ENCODE data around the gene RYR1.
A peak's percentile ranks its signal among the peaks of the same experiment; 100 is the strongest.

RYR1 gene

DNA sequence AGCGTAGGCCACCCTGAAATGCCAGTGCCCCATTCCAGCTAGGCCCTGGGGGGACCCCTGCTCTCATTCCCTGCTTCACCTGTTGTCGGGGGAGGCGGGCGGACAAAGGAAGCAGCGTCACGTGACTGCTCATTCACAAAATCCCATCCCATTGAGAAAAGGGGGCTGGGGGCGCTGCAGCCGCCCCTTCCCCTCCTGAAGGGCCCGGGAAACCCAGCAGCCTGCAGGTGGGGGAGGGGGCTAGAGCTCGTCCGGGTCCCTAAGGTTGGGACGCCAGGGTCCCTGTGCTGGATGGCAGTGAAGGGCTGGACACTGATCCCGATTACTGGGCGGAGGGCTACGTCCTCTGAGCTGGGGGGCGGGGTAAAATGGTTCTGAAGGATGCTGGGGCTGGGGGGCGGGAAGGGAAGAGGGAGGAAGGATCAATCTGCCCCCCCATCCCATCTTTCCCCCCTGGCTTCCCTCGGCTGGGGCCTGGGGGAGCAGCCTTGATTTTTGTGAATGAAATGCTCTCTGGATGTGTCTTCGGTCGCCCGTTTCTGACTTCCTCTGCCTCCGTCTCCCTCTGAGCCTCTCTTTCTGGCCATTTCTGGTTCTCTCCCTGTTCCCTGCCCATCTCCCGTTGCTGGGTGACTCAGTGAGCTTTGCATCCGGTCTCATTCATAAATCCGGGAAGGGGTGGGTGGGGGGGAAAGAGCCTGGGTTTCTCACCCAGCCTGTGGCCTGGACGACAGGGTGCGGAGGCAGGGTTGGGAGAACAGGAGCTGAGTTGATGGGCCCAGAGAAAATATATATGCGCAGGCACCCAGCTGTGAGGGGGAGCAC lies 44.2 kb upstream of the RYR1 start (continued):
- TF ChIP-seq, protein P1, sequence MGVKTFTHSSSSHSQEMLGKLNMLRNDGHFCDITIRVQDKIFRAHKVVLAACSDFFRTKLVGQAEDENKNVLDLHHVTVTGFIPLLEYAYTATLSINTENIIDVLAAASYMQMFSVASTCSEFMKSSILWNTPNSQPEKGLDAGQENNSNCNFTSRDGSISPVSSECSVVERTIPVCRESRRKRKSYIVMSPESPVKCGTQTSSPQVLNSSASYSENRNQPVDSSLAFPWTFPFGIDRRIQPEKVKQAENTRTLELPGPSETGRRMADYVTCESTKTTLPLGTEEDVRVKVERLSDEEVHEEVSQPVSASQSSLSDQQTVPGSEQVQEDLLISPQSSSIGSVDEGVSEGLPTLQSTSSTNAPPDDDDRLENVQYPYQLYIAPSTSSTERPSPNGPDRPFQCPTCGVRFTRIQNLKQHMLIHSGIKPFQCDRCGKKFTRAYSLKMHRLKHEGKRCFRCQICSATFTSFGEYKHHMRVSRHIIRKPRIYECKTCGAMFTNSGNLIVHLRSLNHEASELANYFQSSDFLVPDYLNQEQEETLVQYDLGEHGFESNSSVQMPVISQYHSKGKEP (tag by site-specific recombination; IDR thresholded peaks at IDR 0.05): no peak
- TF ChIP-seq ZNF133 (tag by site-specific recombination; IDR thresholded peaks at IDR 0.05): no peak
- no peak for TF ChIP-seq ZSCAN23 (tag by site-specific recombination; IDR thresholded peaks at IDR 0.05)
- TF ChIP-seq ZNF174 (tag by site-specific recombination; IDR thresholded peaks at IDR 0.05): no peak
- TF ChIP-seq, protein P2, sequence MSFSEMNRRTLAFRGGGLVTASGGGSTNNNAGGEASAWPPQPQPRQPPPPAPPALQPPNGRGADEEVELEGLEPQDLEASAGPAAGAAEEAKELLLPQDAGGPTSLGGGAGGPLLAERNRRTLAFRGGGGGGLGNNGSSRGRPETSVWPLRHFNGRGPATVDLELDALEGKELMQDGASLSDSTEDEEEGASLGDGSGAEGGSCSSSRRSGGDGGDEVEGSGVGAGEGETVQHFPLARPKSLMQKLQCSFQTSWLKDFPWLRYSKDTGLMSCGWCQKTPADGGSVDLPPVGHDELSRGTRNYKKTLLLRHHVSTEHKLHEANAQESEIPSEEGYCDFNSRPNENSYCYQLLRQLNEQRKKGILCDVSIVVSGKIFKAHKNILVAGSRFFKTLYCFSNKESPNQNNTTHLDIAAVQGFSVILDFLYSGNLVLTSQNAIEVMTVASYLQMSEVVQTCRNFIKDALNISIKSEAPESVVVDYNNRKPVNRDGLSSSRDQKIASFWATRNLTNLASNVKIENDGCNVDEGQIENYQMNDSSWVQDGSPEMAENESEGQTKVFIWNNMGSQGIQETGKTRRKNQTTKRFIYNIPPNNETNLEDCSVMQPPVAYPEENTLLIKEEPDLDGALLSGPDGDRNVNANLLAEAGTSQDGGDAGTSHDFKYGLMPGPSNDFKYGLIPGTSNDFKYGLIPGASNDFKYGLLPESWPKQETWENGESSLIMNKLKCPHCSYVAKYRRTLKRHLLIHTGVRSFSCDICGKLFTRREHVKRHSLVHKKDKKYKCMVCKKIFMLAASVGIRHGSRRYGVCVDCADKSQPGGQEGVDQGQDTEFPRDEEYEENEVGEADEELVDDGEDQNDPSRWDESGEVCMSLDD (tag by site-specific recombination; IDR thresholded peaks at IDR 0.05): peak; percentile 88
- peak; percentile 88 for TF ChIP-seq SCRT1 (tag by site-specific recombination; IDR thresholded peaks at IDR 0.05; ENCODE audit: borderline replicate concordance)
- no peak for TF ChIP-seq ZNF48 (tag by site-specific recombination; IDR thresholded peaks at IDR 0.05)
- TF ChIP-seq ZNF610 (tag by site-specific recombination; IDR thresholded peaks at IDR 0.05; ENCODE audit: borderline replicate concordance): 0 out of 2 replicates have a peak, but pooled peaks have one; percentile 43
- TF ChIP-seq, protein P3, sequence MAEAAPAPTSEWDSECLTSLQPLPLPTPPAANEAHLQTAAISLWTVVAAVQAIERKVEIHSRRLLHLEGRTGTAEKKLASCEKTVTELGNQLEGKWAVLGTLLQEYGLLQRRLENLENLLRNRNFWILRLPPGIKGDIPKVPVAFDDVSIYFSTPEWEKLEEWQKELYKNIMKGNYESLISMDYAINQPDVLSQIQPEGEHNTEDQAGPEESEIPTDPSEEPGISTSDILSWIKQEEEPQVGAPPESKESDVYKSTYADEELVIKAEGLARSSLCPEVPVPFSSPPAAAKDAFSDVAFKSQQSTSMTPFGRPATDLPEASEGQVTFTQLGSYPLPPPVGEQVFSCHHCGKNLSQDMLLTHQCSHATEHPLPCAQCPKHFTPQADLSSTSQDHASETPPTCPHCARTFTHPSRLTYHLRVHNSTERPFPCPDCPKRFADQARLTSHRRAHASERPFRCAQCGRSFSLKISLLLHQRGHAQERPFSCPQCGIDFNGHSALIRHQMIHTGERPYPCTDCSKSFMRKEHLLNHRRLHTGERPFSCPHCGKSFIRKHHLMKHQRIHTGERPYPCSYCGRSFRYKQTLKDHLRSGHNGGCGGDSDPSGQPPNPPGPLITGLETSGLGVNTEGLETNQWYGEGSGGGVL (tag by site-specific recombination; IDR thresholded peaks at IDR 0.05): peak; percentile 39; the same call in 1 of the 2 replicates
- no peak for TF ChIP-seq ZNF510 (tag by site-specific recombination; IDR thresholded peaks at IDR 0.05; ENCODE audit: insufficient replicate concordance)
- no peak for TF ChIP-seq ZNF423 (tag by site-specific recombination; IDR thresholded peaks at IDR 0.05)
- TF ChIP-seq, protein P4, sequence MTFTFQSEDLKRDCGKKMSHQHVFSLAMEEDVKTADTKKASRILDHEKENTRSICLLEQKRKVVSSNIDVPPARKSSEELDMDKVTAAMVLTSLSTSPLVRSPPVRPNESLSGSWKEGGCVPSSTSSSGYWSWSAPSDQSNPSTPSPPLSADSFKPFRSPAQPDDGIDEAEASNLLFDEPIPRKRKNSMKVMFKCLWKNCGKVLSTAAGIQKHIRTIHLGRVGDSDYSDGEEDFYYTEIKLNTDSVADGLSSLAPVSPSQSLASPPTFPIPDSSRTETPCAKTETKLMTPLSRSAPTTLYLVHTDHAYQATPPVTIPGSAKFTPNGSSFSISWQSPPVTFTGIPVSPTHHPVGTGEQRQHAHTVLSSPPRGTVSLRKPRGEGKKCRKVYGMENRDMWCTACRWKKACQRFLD (tag by site-specific recombination; IDR thresholded peaks at IDR 0.05): no peak
- TF ChIP-seq, protein P5, sequence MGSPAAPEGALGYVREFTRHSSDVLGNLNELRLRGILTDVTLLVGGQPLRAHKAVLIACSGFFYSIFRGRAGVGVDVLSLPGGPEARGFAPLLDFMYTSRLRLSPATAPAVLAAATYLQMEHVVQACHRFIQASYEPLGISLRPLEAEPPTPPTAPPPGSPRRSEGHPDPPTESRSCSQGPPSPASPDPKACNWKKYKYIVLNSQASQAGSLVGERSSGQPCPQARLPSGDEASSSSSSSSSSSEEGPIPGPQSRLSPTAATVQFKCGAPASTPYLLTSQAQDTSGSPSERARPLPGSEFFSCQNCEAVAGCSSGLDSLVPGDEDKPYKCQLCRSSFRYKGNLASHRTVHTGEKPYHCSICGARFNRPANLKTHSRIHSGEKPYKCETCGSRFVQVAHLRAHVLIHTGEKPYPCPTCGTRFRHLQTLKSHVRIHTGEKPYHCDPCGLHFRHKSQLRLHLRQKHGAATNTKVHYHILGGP (tag by site-specific recombination; IDR thresholded peaks at IDR 0.05): no peak
- TF ChIP-seq, protein P6, sequence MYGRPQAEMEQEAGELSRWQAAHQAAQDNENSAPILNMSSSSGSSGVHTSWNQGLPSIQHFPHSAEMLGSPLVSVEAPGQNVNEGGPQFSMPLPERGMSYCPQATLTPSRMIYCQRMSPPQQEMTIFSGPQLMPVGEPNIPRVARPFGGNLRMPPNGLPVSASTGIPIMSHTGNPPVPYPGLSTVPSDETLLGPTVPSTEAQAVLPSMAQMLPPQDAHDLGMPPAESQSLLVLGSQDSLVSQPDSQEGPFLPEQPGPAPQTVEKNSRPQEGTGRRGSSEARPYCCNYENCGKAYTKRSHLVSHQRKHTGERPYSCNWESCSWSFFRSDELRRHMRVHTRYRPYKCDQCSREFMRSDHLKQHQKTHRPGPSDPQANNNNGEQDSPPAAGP (tag by site-specific recombination; IDR thresholded peaks at IDR 0.05): no peak
- TF ChIP-seq, protein P7, sequence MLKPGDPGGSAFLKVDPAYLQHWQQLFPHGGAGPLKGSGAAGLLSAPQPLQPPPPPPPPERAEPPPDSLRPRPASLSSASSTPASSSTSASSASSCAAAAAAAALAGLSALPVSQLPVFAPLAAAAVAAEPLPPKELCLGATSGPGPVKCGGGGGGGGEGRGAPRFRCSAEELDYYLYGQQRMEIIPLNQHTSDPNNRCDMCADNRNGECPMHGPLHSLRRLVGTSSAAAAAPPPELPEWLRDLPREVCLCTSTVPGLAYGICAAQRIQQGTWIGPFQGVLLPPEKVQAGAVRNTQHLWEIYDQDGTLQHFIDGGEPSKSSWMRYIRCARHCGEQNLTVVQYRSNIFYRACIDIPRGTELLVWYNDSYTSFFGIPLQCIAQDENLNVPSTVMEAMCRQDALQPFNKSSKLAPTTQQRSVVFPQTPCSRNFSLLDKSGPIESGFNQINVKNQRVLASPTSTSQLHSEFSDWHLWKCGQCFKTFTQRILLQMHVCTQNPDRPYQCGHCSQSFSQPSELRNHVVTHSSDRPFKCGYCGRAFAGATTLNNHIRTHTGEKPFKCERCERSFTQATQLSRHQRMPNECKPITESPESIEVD (tag by site-specific recombination; IDR thresholded peaks at IDR 0.05): no peak
- TF ChIP-seq ZNF548 (tag by site-specific recombination; IDR thresholded peaks at IDR 0.05): no peak
- TF ChIP-seq KLF9 (tag by site-specific recombination; IDR thresholded peaks at IDR 0.05; ENCODE audit: low read depth): peak; percentile 16; the same call in 1 of the 2 replicates
- TF ChIP-seq, protein P8, sequence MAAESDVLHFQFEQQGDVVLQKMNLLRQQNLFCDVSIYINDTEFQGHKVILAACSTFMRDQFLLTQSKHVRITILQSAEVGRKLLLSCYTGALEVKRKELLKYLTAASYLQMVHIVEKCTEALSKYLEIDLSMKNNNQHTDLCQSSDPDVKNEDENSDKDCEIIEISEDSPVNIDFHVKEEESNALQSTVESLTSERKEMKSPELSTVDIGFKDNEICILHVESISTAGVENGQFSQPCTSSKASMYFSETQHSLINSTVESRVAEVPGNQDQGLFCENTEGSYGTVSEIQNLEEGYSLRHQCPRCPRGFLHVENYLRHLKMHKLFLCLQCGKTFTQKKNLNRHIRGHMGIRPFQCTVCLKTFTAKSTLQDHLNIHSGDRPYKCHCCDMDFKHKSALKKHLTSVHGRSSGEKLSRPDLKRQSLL (tag by site-specific recombination; IDR thresholded peaks at IDR 0.05): no peak
- no peak for TF ChIP-seq ZNF791 (tag by site-specific recombination; IDR thresholded peaks at IDR 0.05)
- TF ChIP-seq SCRT2 (tag by site-specific recombination; IDR thresholded peaks at IDR 0.05): peak; percentile 97
- no peak for TF ChIP-seq ZNF155 (tag by site-specific recombination; IDR thresholded peaks at IDR 0.05)
- no peak for TF ChIP-seq ZNF621 (tag by site-specific recombination; IDR thresholded peaks at IDR 0.05)
- no peak for TF ChIP-seq ZNF670 (tag by site-specific recombination; IDR thresholded peaks at IDR 0.05; ENCODE audit: low read depth)
- TF ChIP-seq ZNF214 (tag by site-specific recombination; IDR thresholded peaks at IDR 0.05; ENCODE audit: borderline replicate concordance): no peak

All from HEK293 (cell line).